H1 (cell line): ENCODE results near the gene PPP4R1.

Experiments
- BRCA1 ChIP-seq: IDR thresholded peaks from 2 replicates; pipeline ENCODE4 v1.6.1; 2012; ENCODE audit warnings: low read depth, low read length, improper control_type of control experiment
- CREB1 ChIP-seq: IDR thresholded peaks from 2 replicates; pipeline ENCODE4 v1.6.1; 2012; ENCODE audit warnings: inconsistent platforms
- CTCF ChIP-seq, 3 experiments: IDR thresholded peaks; 1 replicate in 2 of 3; 2 replicates in 1 of 3; pipeline versions ENCODE4 v1.5.1 to v1.6.1; 2011; ENCODE audit warnings: low read length in 3 of 3, mild to moderate bottlenecking in 3 of 3, inconsistent platforms in 2 of 3, low read depth in 1 of 3, moderate library complexity in 1 of 3; ENCODE audit not compliant: insufficient read depth in 1 of 3; ENCODE audit errors: control extremely low read depth in 1 of 3
- JUN ChIP-seq: IDR thresholded peaks from 2 replicates; pipeline ENCODE4 v1.6.1; 2011; ENCODE audit warnings: low read depth, mild to moderate bottlenecking, improper control_type of control experiment, low read length
- SRF ChIP-seq: IDR thresholded peaks from 2 replicates; pipeline ENCODE4 v1.6.1; 2011; ENCODE audit warnings: mild to moderate bottlenecking, low read depth, low read length, moderate library complexity
- ZNF274 ChIP-seq: IDR thresholded peaks from 2 replicates; pipeline ENCODE4 v1.7.0; 2012; ENCODE audit warnings: low read length, borderline replicate concordance; ENCODE audit errors: extremely low read depth

GRCh38 chr18:9627642-9628041, 13.3 kb upstream of the PPP4R1 start:
- TF ChIP-seq CREB1 (no peak), CTCF (IDR thresholded peaks at IDR 0.05; ENCODE audit: control extremely low read depth in 1 of 3, insufficient read depth in 1 of 3, low read depth in 1 of 3, low read length in 3 of 3) (no peak), BRCA1 (no peak), ZNF274 (no peak), JUN (no peak), SRF (no peak)
